Activated T-cell treated with anti-CD3 and anti-CD28 coated beads for 24 hours (primary cell): Measurements from ENCODE around the gene LRRC26.
A peak's percentile ranks its signal among the peaks of the same experiment; 100 is the strongest.

Experiments
- DNase-seq: peaks from one replicate; pipeline ENCODE4 v3.0.0-alpha.2; 2020; ENCODE audit warnings: low read depth

The LRRC26 gene

DNA sequence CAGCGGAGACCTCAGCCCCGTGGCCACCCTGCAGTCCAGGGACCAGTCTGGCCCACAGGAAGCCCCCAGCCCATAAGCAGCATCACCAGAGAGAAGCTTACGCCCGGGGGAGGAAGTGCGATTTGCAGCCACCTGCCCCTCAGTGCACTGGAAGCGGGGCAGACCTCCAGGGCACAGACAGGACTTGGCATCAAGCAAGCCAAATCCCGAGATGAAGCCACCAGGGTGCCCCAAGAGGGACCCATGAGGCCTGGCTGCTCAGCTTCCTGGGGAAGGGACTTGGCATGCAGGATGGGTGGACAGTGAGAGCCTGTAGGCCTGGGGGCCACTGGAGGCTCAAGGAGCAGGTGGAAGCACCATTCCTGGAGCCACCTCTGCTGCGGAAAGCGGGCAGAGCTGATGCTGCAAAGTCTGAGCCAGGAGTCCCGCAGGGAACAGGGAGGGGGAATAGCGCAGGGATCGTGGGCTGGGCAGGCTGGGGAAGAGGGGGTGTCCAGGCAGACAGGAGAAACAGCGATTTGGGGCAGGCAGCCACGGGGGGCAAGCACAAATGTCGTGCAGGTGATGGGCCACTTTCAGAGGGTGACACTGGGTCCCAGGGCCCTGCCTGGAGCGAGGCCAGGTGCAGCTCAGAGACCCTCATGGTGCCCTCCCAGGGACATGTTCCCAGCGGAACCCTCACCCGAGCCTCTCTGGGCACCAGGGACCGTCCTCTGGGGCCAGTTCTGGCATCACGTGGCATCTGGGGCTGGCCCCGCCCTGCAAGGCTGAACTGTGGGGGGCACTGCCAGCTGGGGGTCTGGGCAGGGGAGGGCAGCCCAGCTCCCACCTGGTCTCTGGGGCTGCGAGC, 3.2 kb downstream of the LRRC26 start:
- no peak for DNase-seq

- DNase-seq: no peak
These were observed 4.5 kb downstream of the LRRC26 start for GRCh38 chr9:137165250-137165836.

DNA sequence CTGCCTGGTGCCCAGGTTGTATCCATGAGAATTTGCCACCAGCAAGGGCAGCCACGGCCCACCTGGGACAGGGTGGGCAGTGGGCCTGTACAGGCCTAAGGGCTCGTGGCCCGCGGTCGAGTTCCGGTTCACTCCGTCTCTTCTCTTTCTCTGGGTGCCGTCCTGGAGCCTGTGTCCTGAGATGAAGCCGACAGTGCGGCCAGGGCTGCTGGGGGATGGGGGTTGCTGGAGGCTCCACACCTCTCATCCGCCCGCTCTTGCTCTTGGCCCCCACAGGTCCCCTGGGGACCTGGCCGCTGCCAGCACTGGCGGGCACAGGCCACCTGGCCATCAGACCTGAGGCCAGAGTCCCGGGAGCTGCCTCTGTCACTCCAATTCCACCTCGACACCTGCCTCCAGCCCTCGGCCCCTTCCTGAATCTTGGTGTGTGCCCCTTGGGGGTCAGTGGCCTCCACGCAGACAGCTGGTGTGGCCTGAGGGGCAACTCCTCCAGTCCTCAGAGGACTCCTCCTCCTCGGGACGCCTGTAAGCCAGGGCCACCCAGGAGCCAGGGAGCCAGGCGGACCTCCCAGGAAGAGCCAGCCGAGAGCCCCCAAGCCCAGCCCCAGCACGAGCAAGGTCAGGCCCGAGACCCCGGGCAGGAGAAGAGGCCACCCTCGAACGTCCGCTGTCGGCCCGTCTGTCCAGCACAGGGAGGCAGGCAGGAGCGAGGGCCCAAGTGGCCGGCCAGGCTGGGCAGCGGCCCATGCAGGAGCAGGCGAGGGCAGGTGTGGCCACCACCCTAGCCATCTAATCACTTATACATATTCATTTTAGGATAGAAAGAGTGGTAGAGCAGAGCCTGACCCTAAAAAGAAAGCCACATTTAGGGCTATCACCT, 5.2 kb downstream of the LRRC26 start:
- no peak for DNase-seq

GRCh38 chr9:137163805-137164204, 6.0 kb downstream of the LRRC26 start:
- DNase-seq: no peak

GRCh38 chr9:137163365-137163715, 6.5 kb downstream of the LRRC26 start:
- DNase-seq: no peak

GRCh38 chr9:137162505-137163364, 7.1 kb downstream of the LRRC26 start:
- no peak for DNase-seq

DNA sequence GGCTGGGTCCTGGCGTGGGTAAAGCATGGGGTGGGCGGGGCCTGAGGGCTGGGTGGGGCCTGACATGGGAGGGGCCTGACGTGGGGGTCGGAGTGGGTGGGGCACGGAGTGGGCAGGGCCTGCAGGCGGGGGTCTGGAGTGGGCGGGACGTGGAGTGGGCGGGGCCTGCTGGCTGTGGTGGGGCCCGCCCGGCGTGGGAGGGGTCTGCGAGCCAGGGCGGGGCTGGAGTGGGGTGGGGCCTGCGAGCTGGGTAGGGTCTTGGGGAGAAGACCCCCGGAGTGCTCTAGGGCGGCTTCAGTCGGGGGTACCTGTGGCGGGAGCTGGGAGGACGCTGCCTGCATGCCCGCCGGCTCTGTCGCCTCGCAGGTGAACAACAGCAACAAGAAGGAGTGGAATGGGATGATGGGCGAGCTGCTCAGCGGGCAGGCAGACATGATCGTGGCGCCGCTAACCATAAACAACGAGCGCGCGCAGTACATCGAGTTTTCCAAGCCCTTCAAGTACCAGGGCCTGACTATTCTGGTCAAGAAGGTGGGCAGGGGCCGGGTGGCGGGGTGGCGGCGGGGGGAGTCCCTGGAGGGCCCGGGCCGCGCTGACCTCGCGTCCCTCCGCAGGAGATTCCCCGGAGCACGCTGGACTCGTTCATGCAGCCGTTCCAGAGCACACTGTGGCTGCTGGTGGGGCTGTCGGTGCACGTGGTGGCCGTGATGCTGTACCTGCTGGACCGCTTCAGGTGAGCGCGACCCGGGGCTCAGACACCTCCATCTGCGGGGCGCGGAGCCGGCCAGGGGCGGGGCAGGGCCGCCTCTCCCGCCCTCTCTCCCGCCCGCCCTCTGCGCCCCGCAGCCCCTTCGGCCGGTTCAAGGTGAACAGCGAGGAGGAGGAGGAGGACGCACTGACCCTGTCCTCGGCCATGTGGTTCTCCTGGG, 8.0 kb downstream of the LRRC26 start:
- DNase-seq: no peak

- DNase-seq: no peak
These were observed 8.9 kb downstream of the LRRC26 start for GRCh38 chr9:137160716-137161557.

- no peak for DNase-seq
These were observed 9.8 kb downstream of the LRRC26 start for GRCh38 chr9:137160054-137160425.

DNA sequence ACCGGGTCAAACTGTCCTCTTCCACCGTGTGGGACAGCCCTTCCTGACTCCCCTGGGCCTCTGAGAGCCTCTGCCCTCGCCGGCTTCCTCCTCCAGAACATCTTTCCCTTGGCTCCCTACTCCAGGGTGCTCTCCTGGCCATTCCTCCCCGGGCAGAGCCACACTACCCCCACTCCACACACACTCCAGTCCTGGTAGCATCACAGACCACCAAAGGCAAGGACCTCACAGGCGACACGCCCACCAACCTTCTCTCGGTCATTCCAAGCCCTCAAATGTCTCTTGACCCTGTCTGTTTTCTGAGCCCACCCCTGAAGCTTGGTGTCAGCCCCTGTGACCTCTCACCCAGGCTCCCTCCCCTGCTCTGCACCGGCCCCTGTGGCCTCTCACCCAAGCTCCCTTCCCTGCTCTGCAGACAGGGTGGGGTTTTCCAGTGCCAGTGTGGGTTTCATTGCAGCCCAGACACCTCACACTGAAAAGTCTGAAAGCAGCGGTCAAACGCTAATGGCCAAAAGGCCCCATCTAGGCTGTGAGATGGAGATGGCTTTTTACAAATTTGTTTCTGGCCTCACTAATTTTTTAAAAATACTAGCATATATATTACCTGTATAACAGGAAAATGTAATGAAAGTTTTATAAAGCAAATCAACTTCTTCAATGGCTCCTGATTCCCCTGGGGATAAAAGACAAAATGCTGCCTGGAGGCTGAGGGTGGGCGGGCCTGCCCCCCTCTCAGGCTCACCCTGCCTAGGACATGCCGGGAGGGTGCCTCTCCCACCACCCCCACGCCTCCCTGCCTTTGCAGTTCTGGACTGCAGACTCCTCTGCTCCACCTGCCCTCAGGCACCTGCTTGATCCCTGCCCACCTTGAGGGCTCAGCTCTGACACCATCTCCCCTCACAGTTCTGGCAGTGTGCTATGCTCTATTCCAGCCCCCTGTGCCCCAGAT, 10.5 kb downstream of the LRRC26 start:
- DNase-seq: no peak

DNA sequence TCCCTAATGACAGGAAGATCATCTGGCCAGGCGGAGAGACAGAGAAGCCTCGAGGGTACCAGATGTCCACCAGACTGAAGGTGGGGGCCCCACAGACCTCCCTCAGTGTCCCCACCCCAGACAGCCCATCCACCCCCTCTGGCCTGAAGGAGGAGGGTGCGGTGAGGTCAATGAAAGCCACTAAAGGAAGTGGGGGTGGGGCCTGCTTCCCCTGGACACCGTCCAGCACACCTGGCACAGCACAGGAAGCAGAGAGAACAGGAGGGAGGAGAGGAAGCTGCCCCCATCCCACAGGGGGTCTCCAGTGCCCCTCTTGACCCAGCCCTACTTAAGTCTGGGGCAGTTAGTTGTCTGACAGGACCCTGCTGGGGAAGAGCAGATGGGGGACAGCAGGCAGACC, 11.2 kb downstream of the LRRC26 start:
- DNase-seq: no peak

- no peak for DNase-seq
These were observed 12.0 kb downstream of the LRRC26 start for GRCh38 chr9:137157618-137158415.

DNA sequence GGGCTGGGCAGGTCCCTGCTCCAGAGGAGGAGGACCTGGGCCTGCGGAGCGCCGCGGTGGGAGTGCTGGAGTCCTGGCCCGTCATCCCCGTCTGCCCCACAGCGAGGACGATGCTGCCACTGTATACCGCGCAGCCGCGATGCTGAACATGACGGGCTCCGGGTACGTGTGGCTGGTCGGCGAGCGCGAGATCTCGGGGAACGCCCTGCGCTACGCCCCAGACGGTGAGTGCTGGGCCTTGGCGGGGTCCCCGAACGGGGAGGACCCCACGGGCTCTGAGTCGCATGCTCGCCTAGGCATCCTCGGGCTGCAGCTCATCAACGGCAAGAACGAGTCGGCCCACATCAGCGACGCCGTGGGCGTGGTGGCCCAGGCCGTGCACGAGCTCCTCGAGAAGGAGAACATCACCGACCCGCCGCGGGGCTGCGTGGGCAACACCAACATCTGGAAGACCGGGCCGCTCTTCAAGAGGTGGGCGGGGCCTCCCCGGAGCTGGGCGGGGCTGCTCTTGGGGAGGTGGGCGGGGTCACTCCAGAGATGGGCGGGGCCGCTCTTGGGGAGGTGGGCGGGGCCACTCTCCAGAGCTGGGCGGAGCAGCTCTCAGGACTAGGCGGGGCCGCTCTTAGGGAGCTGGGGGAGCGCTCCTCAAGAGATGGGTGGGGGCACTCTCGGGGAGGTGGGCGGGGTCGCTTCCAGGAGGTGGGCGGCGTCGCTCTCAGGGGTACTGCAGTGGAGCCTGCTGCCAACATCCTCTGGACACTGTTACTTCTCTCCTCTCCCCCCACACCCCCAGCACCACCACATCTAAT, 13.1 kb downstream of the LRRC26 start:
- peak; percentile 40 for DNase-seq

DNA sequence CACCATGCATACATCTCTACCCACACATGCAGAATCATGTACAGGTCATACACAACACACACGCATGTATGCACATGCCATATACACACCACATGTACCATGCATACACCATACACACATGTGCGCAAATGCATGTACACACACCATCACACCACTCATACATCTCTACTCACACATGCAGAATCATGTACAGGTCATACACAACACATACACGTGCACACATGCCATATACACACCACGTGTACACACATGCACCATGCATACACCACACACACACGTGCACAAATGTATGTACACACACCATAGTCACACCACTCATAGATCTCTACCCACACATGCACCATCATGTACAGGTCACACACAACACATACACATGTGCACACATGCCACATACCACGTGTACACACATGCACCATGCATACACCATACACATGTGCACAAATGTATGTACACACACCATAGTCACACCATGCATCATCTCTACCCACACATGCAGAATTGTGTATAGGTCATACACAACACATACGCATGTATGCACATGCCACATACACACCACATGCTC, 16.9 kb downstream of the LRRC26 start:
- DNase-seq: no peak

DNA sequence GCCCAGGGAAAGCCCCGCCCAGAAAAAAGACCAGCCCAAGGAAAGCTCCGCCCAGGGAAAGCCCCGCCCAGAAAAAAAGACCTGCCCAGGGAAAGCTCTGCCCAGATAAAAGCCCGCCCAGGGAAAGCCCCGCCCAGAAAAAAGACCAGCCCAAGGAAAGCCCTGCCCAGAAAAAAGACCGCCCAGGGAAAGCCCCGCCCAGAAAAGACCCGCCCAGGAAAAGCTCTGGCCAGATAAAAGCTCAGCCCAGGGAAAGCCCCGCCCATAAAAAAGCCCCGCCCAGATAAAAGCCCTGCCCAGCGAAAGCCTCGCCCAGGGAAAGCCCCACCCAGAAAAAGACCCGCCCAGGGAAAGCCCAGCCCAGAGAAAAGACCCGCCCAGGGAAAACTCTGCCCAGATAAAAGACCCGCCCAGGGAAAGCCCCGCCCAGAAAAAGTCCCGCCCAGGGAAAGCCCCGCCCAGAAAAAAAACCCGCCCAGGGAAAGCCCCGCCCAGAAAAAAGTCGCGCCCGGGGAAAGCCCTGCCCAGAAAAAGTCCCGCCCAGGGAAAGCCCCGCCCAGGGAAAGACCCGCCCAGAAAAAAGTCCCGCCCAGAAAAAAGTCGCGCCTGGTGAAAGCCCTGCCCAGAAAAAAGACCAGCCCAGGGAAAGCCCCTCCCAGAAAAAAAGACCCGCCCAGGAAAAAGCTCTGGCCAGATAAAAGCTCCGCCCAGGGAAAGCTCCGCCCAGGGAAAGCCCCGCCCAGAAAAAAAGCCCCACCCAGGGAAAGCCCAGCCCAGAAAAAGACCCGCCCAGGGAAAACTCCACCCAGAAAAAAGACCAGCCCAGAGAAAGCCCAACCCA, 19.0 kb downstream of the LRRC26 start:
- DNase-seq: no peak
